GM18873 (cell line): ENCODE data around the gene MAPK8.
"Not testable (repeated sequence)": the region's sequence is repeated elsewhere in the genome, so short reads cannot be mapped to it uniquely, and the experiment has no call there.

Source experiments
- ATAC-seq: cut with Tn5 transposase; IDR thresholded peaks from one replicate; pipeline ENCODE4 v1.9.1; 2021; ENCODE audit warnings: mild to moderate bottlenecking, moderate library complexity, moderate number of reproducible peaks; ENCODE audit not compliant: unreplicated experiment, low FRiP score

Gene MAPK8

DNA sequence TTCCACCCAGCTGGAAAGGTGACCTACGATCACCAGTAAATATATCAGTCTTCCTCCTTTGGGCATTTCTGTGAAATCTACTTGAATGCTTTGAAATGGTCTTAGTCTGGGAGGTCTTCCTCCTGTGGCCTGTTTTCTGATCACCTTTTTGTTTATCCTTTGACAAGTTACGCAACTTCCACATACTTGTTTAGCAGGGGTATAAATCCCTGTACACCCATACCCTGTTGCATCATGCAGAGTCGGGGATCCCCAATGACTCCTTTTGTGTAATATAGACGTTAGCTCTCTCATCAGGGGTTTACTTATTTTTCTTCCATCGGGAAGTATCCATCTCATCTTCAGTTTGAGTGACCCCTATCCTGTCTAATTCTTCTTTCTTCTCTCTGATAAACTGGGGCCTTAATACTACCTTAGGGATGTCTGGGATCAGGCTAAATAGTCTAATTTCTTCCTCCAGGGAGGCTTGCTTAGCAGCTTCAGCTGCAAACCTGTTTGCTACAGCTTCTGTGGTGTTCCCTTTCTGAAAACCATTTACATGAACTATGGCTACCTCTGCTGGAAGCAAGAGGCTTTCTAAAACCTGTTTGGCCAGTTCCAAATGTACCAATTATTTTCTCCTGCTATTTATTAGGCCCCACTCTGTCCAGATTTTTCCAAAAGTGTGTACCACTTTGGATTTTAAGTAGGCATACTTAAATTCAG, 25.8 kb downstream of the MAPK8 start:
- ATAC-seq = no peak

DNA sequence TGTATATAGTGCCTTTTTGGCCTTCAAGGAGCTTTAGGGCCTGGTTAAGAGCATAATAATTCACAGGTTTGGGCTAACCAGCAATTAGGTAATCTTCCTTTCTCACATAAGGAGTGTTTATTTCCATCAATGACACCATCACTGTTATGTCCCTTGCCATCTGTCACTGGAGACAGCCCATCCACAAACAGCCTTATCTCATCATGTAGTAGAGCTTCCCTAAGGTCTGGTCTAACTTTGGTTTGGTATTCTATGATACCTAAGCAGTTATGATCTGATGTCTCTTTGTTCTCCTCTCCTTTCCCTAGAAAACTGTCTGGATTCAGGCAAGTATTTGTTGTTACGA, 26.4 kb downstream of the MAPK8 start:
- ATAC-seq = no peak

DNA sequence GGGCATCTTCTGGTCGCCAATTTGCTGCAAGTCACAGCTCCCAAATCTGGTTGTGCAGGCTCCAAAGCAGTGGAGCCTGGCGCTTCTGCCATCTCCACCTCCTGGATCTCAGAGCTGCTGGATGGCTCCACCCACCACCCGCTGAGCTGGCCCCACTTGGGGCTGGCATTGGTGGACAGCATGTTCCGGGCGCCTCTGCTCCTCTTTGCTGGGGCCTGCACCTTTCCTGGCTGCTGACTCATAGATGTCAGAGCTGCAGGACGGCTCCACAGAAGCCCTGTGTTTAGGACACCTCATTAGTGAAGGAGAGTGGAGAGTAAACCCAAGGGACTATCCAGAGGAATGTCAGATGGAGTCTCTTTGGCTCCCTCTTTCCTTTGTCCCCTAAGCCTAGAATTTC, 27.4 kb downstream of the MAPK8 start:
- no peak for ATAC-seq

DNA sequence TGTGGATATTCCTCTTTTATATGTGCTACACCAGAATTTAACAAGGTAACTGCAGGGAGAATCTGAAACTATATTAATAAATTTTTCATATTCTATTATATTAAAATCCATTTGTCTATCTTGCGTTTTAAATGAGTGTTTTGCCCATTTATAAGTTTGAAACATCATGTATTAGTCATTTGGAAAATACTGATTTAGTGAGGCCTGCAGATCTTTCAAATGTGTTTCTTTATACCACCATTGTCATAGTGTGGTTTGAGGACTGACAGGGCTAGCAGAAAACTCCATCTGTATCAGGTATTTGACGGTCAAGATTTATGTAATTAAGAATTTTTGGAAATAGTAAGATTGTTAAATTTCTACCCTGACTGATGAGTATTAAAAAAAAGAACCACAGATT, 29.3 kb downstream of the MAPK8 start:
- no peak for ATAC-seq

DNA sequence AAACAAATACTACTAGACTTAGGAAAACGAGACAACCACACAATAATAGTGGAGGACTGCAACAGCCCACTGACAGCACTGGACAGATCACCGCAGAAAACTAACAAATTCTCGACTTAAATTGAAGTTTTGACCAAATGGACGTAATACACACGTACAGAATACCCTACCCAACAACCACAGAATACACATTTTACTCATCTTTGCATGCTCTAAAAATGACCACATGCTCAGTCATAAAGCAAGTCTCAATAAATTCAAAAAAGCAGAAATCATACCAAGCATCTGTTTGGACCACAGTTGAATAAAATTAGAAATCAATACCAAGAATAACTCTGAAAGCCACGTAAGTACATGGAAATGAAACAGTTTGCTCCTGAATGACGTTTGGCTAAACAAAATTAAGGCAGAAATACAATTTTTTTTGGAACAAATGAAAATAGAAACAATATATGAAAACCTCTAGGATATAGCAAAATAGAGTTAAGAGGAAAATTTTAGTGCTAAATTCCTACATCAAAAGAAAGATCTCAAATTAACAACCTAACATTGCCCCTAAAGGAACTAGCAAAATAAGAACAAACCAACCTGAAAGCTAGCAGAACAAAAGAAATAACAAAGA, 30.6 kb downstream of the MAPK8 start:
- peak; percentile 85 for ATAC-seq

DNA sequence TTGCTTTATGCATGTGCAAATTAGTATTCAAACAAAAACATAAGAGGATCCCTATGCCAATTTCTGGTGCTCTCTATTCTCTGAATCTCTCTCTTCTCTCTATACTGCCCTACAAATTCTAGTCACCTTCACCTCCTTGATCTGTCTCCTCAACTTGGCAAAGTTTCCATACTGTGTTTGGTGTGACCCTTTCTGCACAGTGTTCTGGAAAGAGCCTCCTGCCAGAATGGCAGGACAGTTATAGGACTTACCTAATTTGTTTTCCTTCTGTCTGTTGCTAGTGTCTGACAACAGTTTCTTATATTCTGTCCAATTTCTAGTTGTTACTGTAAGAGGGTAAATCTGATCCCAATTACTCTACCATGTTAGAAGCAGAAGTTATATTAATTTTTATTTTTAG, 34.3 kb downstream of the MAPK8 start:
- ATAC-seq = no peak

DNA sequence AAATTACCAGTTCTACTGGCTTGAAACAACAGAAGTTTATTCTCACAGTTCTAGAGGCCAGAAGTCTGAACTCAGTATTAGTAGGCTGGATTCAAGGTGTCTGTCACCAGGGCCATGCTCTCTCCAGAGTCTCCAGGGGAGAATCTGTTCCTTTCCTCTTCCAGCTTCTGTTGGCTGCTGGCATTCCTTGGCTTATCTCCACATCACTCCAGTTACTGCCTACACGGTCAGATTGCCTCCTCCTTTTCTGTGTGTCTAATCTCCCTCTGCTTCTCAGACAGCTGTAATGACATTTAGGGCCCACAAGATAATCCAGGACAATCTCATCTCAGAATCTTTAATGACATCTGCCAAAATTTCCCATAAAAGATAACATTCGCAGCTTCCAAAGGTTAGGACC, 36.6 kb downstream of the MAPK8 start:
- ATAC-seq = no peak

DNA sequence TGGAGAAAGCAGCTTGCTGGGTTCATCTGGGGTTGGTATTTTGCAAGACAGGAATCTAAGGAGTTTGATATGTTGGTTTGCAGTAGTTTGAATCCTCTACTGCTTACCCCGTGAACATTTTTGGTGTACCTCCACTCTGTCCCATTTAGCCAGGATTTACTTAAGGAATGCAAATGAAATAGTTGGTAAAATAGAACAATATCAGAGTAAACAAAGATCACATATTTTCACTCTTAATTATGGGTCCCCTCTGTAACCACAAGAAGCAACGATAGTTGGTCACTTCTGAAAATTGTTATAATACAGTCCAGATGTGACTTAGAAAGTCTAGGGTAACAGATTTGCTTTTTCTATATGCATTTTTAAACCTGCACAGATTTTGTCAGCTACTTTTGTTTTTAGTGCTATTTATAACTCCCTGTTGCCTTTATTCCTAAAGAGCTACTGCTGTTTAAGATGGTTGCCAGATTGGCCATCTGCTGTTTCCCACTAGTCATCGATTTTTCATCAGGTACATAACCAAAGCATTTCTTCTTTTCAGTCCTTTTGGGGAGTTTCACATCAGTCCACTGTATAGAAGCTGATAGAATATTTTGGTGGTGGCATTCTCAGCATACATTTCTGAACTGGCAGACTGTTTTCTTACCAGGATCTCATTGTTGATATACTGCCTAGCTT, 37.6 kb downstream of the MAPK8 start:
- no peak for ATAC-seq

DNA sequence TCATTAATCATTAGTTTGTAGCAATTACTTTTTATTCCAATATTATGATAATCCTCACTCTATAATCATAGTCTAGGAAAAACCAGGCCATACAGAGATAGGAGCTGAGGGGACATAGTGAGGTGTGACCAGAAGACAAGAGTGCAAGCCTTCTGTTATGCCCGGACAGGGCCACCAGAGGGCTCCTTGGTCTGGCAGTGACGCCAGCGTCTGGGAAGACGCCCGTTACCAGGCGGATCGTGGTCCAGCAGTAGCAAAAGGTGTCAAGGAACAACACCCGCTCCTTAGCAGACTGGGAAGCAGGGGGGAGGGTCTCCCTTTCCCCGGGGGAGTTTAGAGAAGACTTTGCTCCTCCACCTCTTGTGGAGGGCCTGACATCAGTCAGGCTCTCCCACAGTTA, 39.8 kb downstream of the MAPK8 start:
- not testable (repeated sequence) for ATAC-seq

DNA sequence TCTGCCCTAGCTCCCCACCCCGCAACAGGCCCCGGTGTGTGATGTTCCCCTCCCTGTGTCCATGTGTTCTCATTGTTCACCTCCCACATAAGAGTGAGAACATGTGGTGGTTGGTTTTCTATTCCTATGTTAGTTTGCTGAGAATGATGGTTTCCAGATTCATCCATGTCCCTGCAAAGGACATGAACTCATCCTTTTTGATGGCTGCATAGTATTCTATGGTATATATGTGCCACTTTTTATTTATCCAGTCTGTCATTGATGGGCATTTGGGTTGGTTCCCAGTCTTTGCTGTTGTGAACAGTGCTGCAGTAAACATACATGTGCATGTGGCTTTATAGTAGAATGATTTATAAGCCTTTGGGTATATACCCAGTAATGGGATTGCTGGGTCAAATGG, 41.1 kb downstream of the MAPK8 start:
- not testable (repeated sequence) for ATAC-seq

DNA sequence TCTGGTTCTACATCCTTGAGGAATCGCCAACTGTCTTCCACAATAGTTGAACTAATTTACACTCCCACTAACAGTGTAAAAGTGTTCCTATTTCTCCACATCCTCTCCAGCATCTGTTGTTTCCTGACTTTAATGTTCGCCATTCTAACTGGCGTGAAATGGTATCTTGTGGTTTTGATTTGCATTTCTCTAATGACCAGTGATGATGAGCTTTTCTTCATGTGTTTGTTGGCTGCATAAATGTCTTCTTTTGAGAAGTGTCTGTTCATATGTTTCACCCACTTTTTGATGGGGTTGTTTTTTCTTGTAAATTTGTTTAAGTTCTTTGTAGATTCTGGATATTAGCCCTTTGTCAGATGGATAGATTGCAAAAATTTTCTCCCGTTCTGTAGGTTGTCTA, 41.5 kb downstream of the MAPK8 start:
- ATAC-seq = not testable (repeated sequence)

DNA sequence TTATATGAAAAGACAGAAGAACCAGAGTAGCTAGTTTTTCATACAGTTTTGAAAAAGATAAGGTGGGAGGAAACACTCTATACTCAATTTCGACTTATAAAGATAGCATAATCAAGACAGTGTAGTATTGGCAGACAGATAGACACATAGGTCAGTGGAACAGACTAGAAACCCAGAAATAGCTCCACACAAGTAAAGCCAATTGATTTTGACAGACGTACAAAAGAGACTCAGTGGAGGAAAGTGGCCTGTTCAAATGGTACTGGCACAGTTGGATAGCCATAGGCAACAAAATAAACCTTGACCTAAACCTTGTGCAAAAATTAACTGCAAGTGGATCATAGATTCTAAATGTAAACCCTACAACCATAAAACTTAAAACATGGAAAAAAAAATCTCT, 46.8 kb downstream of the MAPK8 start:
- ATAC-seq = no peak

DNA sequence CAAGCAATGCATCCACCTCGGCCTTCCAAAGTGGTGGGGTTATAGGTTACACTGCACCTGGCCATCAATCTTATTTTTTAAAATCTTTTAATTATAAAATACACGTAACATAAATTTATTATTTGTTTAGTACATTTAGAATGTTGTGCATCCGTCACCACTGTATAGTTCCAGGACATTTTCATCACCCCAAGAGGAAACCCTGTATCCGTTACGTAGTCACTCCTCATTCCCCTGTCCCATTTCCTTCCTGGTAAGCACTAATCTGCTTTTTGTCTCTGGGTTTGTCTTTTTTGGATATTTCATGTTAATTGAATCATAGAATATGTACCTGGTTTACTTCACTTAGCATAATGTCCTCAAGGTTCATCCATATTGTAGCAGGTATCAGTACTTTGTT, 51.2 kb downstream of the MAPK8 start:
- ATAC-seq = no peak

DNA sequence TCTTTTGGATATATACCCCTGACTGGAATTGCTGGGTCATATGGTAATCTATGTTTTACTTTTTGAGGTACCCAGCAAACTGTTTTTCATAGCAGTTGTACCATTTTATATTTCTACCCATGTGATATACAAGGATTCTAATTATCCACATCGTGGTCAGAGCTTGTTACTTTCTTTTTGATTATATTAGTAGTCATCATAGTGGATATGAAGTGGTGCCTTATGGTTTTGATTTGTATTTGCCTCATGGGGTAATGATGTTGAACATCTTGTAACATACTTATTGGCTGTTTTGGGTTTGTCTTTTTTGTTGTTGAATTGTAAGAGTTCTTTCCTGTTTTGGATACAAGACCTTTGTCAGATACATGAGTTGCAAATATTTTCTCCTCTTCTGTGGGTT, 51.7 kb downstream of the MAPK8 start:
- ATAC-seq = no peak

DNA sequence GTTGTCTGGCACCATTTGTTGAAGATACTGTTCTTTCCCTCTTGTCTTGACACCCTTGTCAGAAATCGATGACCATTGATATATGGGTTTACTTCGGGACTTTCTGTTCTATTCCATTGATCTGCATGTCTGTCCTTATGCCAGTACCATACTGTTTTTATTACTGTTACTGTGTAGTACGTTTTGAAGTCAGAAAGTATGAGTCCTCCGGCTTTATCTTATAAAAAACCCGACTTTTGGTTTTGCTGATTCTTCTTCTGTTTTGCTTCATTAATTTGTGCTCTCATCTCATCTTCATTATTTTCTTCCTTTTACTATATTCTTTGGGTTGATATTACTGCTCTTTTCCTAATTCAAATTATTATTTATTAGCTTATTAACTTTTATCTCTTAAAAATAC, 52.4 kb downstream of the MAPK8 start:
- no peak for ATAC-seq

DNA sequence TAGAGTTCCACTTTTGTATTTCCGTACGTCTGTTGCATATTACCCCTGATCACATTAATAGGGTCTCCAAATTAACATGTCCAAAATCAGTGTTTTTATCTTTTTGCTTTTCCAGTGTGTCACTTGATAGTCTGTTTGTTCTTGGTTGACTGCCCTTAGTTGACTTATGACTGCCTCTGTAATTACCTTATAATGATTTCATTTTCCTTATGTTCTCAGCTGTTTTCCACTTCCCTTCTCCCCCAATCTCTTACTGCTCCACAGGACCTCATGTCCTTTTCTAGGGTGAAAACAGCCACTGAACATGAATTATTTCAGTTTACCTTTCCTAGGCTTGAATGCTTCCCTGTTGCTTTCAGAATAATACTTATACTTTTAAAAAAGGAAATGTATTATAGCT, 54.7 kb downstream of the MAPK8 start:
- ATAC-seq = no peak

DNA sequence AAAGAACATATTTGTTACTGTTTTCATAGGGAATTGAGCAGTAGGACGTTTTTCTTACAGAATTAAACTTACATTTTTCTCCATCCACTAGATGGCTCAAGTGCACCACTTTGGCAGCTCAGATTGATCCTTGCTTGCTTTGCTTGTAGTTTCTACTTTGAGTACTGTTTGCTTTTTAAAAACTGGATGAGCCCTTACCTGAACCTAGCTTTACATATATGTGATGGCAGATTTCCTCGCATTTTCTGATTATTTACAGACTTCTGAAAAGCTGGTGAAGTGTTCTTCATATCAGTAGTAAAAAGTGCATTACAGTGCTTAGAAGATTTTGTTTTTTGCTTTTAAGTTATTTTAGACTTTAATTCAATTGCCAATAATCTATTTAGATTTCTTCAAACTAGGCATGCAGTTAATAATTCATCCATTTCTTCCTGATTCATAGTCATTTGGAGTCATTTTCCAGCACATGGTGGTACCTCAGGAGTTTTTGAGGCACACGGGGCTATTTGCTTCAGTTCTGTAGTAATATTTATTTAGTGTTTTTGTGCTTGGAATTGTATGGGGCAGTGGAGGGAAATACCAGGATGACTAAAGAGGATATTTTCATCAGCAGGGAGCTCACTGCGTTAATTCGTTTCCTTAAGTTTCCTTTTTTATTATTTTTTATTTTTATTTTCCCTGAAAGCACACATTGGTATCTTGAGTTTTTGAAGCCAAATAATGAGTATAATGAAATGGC, 57.3 kb downstream of the MAPK8 start:
- ATAC-seq = no peak

DNA sequence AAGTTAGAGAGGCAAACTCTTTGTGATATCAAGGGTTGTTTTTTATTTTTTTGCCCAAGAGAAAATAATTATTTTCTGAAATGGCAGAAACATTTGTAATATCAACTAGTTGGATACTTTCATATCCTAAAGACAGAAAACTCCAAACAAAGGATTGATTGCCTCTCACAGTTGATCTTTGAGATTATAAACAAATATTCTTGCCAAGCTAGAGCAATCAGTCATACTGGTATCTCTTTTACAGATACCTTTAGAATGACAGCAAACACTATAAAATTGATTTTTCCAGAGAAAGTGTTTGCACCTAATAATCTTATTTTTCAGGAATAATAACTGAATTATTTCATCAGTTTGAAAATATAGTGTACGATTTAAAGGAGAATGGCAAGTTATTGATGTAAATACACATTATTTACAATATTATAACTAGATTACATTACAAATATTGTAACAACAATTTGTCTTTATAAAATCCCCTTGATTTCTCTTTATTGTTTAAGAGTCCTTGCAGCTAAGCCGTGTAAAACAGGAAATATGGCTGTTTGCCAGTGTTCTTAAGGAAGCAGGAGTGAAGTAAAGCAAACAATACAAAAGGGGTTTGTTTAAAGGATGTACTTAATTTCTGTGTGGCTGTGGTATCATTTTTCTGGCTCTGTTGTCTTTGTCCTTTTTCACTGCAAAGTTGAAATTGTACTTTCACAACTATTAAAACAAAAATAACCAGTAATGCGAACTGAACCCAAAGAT, 58.4 kb downstream of the MAPK8 start:
- no peak for ATAC-seq

DNA sequence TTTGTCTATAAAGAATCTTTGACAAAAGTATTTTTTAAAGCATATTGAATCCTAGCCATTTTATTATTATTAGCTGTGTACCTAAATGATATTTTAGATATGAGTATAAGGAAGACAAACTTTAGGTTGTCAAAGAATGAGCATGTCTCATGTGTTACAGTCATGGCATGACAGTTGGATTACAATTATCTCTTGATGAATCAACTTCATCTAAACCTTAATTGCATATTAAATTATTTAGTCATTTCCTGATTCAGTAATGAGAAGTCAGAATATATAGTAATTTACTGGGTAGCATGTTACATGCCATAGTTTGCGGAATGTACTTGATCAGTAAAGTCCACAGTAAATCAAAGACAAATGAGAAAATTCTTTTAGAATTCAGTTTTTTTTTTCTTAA, 59.2 kb downstream of the MAPK8 start:
- no peak for ATAC-seq

DNA sequence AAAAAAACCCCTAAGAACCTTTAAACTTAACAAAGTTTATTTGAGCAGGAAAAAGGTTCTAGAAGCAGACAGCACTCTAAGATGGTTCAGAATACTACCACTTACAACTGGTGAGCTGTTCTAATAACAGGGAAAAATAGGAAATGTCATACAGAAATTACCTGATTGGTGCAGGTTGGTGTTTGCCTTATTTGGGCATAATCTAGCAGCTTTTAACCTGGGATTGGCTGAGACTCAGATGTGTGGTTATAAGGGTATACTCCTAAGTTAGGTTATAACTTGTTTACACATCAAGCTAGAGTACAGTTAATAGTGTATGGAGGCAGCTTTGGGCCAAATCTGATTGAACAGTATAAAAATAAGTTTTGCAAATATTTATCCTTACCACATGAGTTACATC, 59.8 kb downstream of the MAPK8 start:
- ATAC-seq = no peak

DNA sequence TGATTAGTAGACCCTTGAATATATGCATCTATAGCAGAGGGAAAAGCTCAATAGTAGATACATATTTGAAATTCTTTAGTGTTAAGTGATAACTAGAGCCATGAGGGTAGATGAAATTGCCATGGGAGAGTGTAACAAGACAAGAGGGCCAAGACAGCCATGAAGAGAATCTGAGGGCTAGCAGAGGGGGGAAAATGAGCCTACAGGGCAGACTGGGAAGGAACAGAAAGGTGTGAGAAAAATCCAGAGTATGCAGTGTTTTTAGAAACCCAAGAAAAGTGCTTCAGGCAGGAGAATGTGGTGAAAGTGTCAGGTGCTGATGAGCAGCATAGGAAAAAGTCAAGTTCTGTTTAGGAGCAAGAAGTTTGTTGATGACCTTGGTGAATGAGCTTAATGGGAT, 63.0 kb downstream of the MAPK8 start:
- ATAC-seq = no peak
